HG03558 (cell line): ENCODE data around the gene NREP.
A peak's percentile ranks its signal among the peaks of the same experiment; 100 is the strongest.
"Not testable (repeated sequence)": the region's sequence is repeated elsewhere in the genome, so short reads cannot be mapped to it uniquely, and the experiment has no call there.

Source experiments
- ATAC-seq: cut with Tn5 transposase; IDR thresholded peaks from one replicate; pipeline ENCODE4 v1.9.1; 2021; ENCODE audit warnings: moderate number of reproducible peaks; ENCODE audit not compliant: unreplicated experiment; ENCODE audit errors: extremely low read depth

NREP gene

GRCh38 chr5:111741278-111741677 lies 15.7 kb downstream of the NREP start:
- no peak for ATAC-seq

GRCh38 chr5:111739416-111739815 lies 17.6 kb downstream of the NREP start:
- no peak for ATAC-seq

GRCh38 chr5:111738118-111738517 lies 18.9 kb downstream of the NREP start:
- no peak for ATAC-seq

GRCh38 chr5:111737716-111738115 lies 19.3 kb downstream of the NREP start:
- ATAC-seq, result no peak

- no peak for ATAC-seq
These were observed 21.3 kb downstream of the NREP start for GRCh38 chr5:111735583-111736270.

- no peak for ATAC-seq
These were observed 22.4 kb downstream of the NREP start for GRCh38 chr5:111734597-111734996.

GRCh38 chr5:111734013-111734412 lies 23.0 kb downstream of the NREP start:
- ATAC-seq, result no peak

- ATAC-seq, result no peak
These were observed 23.4 kb downstream of the NREP start for GRCh38 chr5:111733571-111733970.

- no peak for ATAC-seq
These were observed 25.4 kb downstream of the NREP start for GRCh38 chr5:111731638-111732037.

- no peak for ATAC-seq
These were observed 26.2 kb downstream of the NREP start for GRCh38 chr5:111730659-111731382.

GRCh38 chr5:111728941-111729340 lies 28.1 kb downstream of the NREP start:
- ATAC-seq, result no peak

GRCh38 chr5:111726986-111727385 lies 30.0 kb downstream of the NREP start:
- no peak for ATAC-seq

- no peak for ATAC-seq
These were observed 34.9 kb downstream of the NREP start for GRCh38 chr5:111722140-111722539.

- no peak for ATAC-seq
These were observed 36.6 kb downstream of the NREP start for GRCh38 chr5:111720333-111720890.

GRCh38 chr5:111719773-111720172 lies 37.2 kb downstream of the NREP start:
- ATAC-seq, result no peak

- not testable (repeated sequence) for ATAC-seq
These were observed 40.2 kb downstream of the NREP start for GRCh38 chr5:111716789-111717188.

GRCh38 chr5:111707630-111708164 lies 49.3 kb downstream of the NREP start:
- ATAC-seq, result no peak

- ATAC-seq, result no peak
These were observed 50.6 kb downstream of the NREP start for GRCh38 chr5:111706345-111706744.

GRCh38 chr5:111704452-111705085 lies 52.4 kb downstream of the NREP start:
- no peak for ATAC-seq

GRCh38 chr5:111703662-111704061 lies 53.3 kb downstream of the NREP start:
- peak; percentile 95 for ATAC-seq

GRCh38 chr5:111699976-111700375 lies 57.0 kb downstream of the NREP start:
- no peak for ATAC-seq
